H1 (cell line): ENCODE data around the gene TSPEAR. TPM values are rescaled to one million over a fixed set of nuclear protein-coding genes. Genes with fewer than 3 reads are reported as not detected.
"Not testable (repeated sequence)": the region's sequence is repeated elsewhere in the genome, so short reads cannot be mapped to it uniquely, and the experiment has no call there.

Experiments
- CTCF ChIA-PET: fragments of 300-600 bp; sonication (Branson Sonifier 250); formaldehyde crosslinking; loops from one replicate; lab custom pipeline; 2021; ENCODE audit not compliant: partially characterized antibody; lab: Charles Lee
- POLR2A ChIA-PET: fragments of 300-600 bp; sonication (Branson Sonifier 250); formaldehyde crosslinking; loops from one replicate; lab custom pipeline; 2021; ENCODE audit warnings: inconsistent platforms; ENCODE audit not compliant: partially characterized antibody; lab: Charles Lee
- DNase-seq, 2 experiments: peaks; one replicate each; pipeline versions ENCODE4 v3.0.0 to v3.0.0-alpha.2; 2010 to 2022; ENCODE audit warnings: low spot score in 2 of 2, low read depth in 1 of 2, mixed read lengths in 1 of 2
- FAIRE-seq: peaks from 2 replicates; lab custom pipeline; 2011; peaks lifted over from hg19 to GRCh38; lab: Jason Lieb, UNC
- H2AFZ ChIP-seq: 2 replicates; pipeline ENCODE4 v1.8.1; 2012; ENCODE audit warnings: low read length, inconsistent platforms
- H2AK5ac ChIP-seq: 2 replicates; pipeline ENCODE4 v1.6.1; 2013; ENCODE audit warnings: low read depth, low read length
- H2BK120ac ChIP-seq: replicated peaks from 2 replicates; pipeline ENCODE3; 2013; ENCODE audit warnings: low read depth, low read length, inconsistent platforms
- H2BK12ac ChIP-seq: 2 replicates; pipeline ENCODE4 v1.6.1; 2013; ENCODE audit warnings: low read depth, low read length
- H2BK15ac ChIP-seq: 2 replicates; pipeline ENCODE4 v1.6.1; 2013; ENCODE audit warnings: low read length
- H2BK20ac ChIP-seq: 2 replicates; pipeline ENCODE4 v1.6.1; 2013; ENCODE audit warnings: low read length
- H2BK5ac ChIP-seq: 2 replicates; pipeline ENCODE4 v1.6.1; 2013; ENCODE audit warnings: low read depth, low read length
- H3K14ac ChIP-seq: 2 replicates; pipeline ENCODE4 v1.6.1; 2013; ENCODE audit warnings: inconsistent platforms; ENCODE audit not compliant: insufficient read length
- H3K18ac ChIP-seq: 2 replicates; pipeline ENCODE4 v1.6.1; 2013; ENCODE audit warnings: low read length; ENCODE audit errors: extremely low read depth
- H3K23ac ChIP-seq: 2 replicates; pipeline ENCODE4 v1.6.1; 2013; ENCODE audit warnings: inconsistent platforms; ENCODE audit not compliant: insufficient read length
- H3K23me2 ChIP-seq: 2 replicates; pipeline ENCODE4 v1.6.1; 2013; ENCODE audit warnings: low read depth, low read length
- H3K27ac ChIP-seq: 2 replicates; pipeline ENCODE4 v1.6.1; 2011; ENCODE audit warnings: low read depth, low read length, inconsistent platforms
- H3K27me3 ChIP-seq, 4 experiments: replicated peaks in 1 of 4; 1 replicate in 1 of 4; 2 replicates in 3 of 4; pipeline versions ENCODE4 v1.6.1 to v1.8.1; 2011 to 2013; ENCODE audit warnings: low read length in 3 of 4, mild to moderate bottlenecking in 3 of 4, inconsistent platforms in 2 of 4, mixed read lengths in 2 of 4, moderate library complexity in 1 of 4; ENCODE audit not compliant: control insufficient read depth in 3 of 4, insufficient read depth in 3 of 4; ENCODE audit errors: extremely low read depth in 1 of 4
- H3K36me3 ChIP-seq, 4 experiments: 2 replicates each; pipeline versions ENCODE4 v1.6.1 to v1.8.1; 2011 to 2013; ENCODE audit warnings: mild to moderate bottlenecking in 4 of 4, low read length in 3 of 4, moderate library complexity in 2 of 4, control low read depth in 1 of 4, inconsistent platforms in 1 of 4; ENCODE audit not compliant: insufficient read depth in 4 of 4, control insufficient read depth in 2 of 4
- H3K4ac ChIP-seq: replicated peaks from 2 replicates; pipeline ENCODE3; 2013; ENCODE audit warnings: low read length, low read depth, mixed read lengths, inconsistent platforms; ENCODE audit not compliant: insufficient read length
- H3K4me1 ChIP-seq, 4 experiments: replicated peaks in 1 of 4; 1 replicate in 1 of 4; 2 replicates in 3 of 4; pipeline versions ENCODE4 v1.6.1 to v1.8.1; 2011 to 2013; ENCODE audit warnings: low read length in 3 of 4, inconsistent platforms in 2 of 4, mixed read lengths in 1 of 4; ENCODE audit not compliant: insufficient read depth in 4 of 4, control insufficient read depth in 3 of 4
- H3K4me2 ChIP-seq, 2 experiments: 2 replicates each; pipeline versions ENCODE4 v1.6.1 to v1.8.1; 2011 to 2013; ENCODE audit warnings: low read depth in 2 of 2, low read length in 2 of 2, control low read depth in 1 of 2, inconsistent platforms in 1 of 2, mild to moderate bottlenecking in 1 of 2; ENCODE audit not compliant: insufficient read depth in 1 of 2
- H3K4me3 ChIP-seq, 4 experiments: fragments of 200-600, 300-600 bp in 1 of 4; sonication (generic), shearing (Covaris generic), sonication (Bioruptor Twin) in 1 of 4; 2 replicates each; pipeline versions ENCODE4 v1.5.1 to v1.8.1; 2011 to 2016; ENCODE audit warnings: low read length in 4 of 4, low read depth in 3 of 4, control low read depth in 2 of 4, inconsistent platforms in 2 of 4, mild to moderate bottlenecking in 2 of 4, mixed read lengths in 1 of 4, moderate library complexity in 1 of 4; ENCODE audit not compliant: insufficient read depth in 2 of 4; ENCODE audit errors: extremely low read depth in 1 of 4
- H3K56ac ChIP-seq: replicated peaks from 2 replicates; pipeline ENCODE3; 2013; ENCODE audit warnings: low read depth, mild to moderate bottlenecking, mixed read lengths, low read length, inconsistent platforms; ENCODE audit not compliant: insufficient read length
- H3K79me1 ChIP-seq: 2 replicates; pipeline ENCODE4 v1.6.1; 2013; ENCODE audit warnings: low read depth, low read length, control low read depth
- H3K79me2 ChIP-seq, 2 experiments: 2 replicates each; pipeline versions ENCODE4 v1.6.1 to v1.8.1; 2012 to 2013; ENCODE audit warnings: low read length in 2 of 2, mild to moderate bottlenecking in 2 of 2, inconsistent platforms in 1 of 2; ENCODE audit not compliant: insufficient read depth in 2 of 2, control insufficient read depth in 1 of 2
- H3K9ac ChIP-seq, 4 experiments: replicated peaks in 1 of 4; 1 replicate in 1 of 4; 2 replicates in 3 of 4; pipeline versions ENCODE4 v1.6.1 to v1.8.1; 2011 to 2013; ENCODE audit warnings: low read depth in 3 of 4, low read length in 3 of 4, control low read depth in 2 of 4, mild to moderate bottlenecking in 2 of 4, moderate library complexity in 2 of 4, inconsistent platforms in 1 of 4; ENCODE audit errors: extremely low read depth in 1 of 4
- H3K9me3 ChIP-seq, 2 experiments: 2 replicates each; pipeline versions ENCODE4 v1.6.1 to v1.8.1; 2012 to 2013; ENCODE audit warnings: mild to moderate bottlenecking in 2 of 2, moderate library complexity in 2 of 2, control low read depth in 1 of 2, inconsistent platforms in 1 of 2, low read depth in 1 of 2, low read length in 1 of 2, mixed read lengths in 1 of 2; ENCODE audit not compliant: insufficient read depth in 2 of 2
- H4K20me1 ChIP-seq, 2 experiments: replicated peaks in 1 of 2; 2 replicates each; pipeline versions ENCODE3 to v1.8.1; 2011 to 2013; ENCODE audit warnings: inconsistent platforms in 2 of 2, low read length in 2 of 2, mild to moderate bottlenecking in 1 of 2; ENCODE audit not compliant: insufficient read depth in 2 of 2, control insufficient read depth in 1 of 2
- H4K5ac ChIP-seq: 2 replicates; pipeline ENCODE4 v1.6.1; 2013; ENCODE audit warnings: low read length, low read depth, mixed read lengths, inconsistent platforms; ENCODE audit not compliant: insufficient read length
- H4K8ac ChIP-seq: 2 replicates; pipeline ENCODE4 v1.8.0; 2013; ENCODE audit warnings: mild to moderate bottlenecking, moderate library complexity, low read length, inconsistent platforms; ENCODE audit not compliant: insufficient read depth; ENCODE audit errors: extremely low read depth
- H4K91ac ChIP-seq: replicated peaks from 2 replicates; pipeline ENCODE3; 2013; ENCODE audit warnings: low read length, mixed read lengths, inconsistent platforms; ENCODE audit not compliant: insufficient read length
- WGBS, 2 experiments: shearing (Covaris generic) in 1 of 2; methylation state at CpG; one replicate each; pipeline versions ENCODE4 v1.1.6 to v1.1.7; 2013 to 2015; ENCODE audit warnings: low lambda C conversion rate in 2 of 2, mixed read lengths in 2 of 2, inconsistent platforms in 1 of 2, low coverage in 1 of 2, missing lambda C conversion rate in 1 of 2; ENCODE audit not compliant: insufficient replicate concordance in 2 of 2, insufficient coverage in 1 of 2, insufficient read length in 1 of 2; ENCODE audit errors: extremely low coverage in 1 of 2, missing lambda C conversion rate in 1 of 2; 5-methylcytosine and 5-hydroxymethylcytosine counted together
- polyA plus RNA-seq, 7 experiments: library from polyadenylated mRNA; depleted of rRNA in 3 of 7; stranded (reverse) in 5 of 7; unstranded in 2 of 7; fragments of >200 nt in 5 of 7; fragments of 200-250 nt in 2 of 7; gene quantifications; 1 replicate in 5 of 7; 2 replicates in 1 of 7; 4 replicates in 1 of 7; pipeline versions ENCODE4 v1.2.1 to v1.2.3, GENCODE V29; 2011 to 2013; ENCODE audit warnings: missing spikeins in 2 of 7, mixed read lengths in 2 of 7
- total RNA-seq: library from RNA; stranded (reverse); fragmentation: NEBNext Ultra II Directional; extraction: Animal tissue kit (Norgen Biotek cat#: 25700); gene quantifications from 2 replicates; pipeline ENCODE4 v1.2.1, GENCODE V29; 2021
- TF ChIP-seq, protein P1 (sequence below): IDR thresholded peaks from 2 replicates; pipeline ENCODE4 v1.6.1; 2011; ENCODE audit warnings: low read length, improper control_type of control experiment
- TF ChIP-seq, protein P2 (sequence below): IDR thresholded peaks from 2 replicates; pipeline ENCODE4 v1.6.1; 2012; ENCODE audit warnings: inconsistent platforms

TSPEAR gene
- total and polyA plus RNA-seq, 2 of the 8 experiments (the other 6 are each of a cell fraction or from before 2014, with no cell fraction given), result 0.58 to 0.89 TPM

DNA sequence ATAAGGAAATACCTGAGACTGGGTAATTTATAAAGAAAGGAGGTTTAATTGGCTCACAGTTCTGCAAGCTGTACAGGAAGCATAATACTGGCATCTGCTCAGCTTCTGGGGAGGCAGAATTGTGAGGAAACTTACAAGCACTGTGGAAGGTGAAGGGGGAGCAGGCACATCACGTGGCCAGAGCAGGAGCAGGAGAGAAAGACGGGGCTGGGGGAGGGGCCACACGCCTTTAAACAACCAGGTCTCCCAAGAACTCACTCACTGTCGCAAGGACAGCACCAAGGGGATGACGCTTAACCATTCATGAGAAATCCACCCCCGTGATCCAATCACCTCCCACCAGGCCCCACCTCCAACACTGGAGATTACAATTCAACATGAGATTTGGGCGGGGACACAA is 49.8 kb downstream of the TSPEAR start:
- H3K27ac ChIP-seq, H3K4ac ChIP-seq, POLR2A ChIA-PET, H3K9me3 ChIP-seq, H2BK20ac ChIP-seq, H4K91ac ChIP-seq, H3K56ac ChIP-seq, H3K36me3 ChIP-seq, H4K8ac ChIP-seq, H3K79me1 ChIP-seq, H2AFZ ChIP-seq, H3K4me3 ChIP-seq, H2AK5ac ChIP-seq, H3K23me2 ChIP-seq, H2BK120ac ChIP-seq, H4K20me1 ChIP-seq, H2BK12ac ChIP-seq, H3K18ac ChIP-seq, H2BK15ac ChIP-seq, H3K14ac ChIP-seq, H3K23ac ChIP-seq, H3K4me1 ChIP-seq, H3K9ac ChIP-seq, H2BK5ac ChIP-seq, H3K79me2 ChIP-seq, H3K27me3 ChIP-seq: not testable (repeated sequence)
- H4K5ac ChIP-seq, result peak overlapping the region; percentile 9
- DNase-seq (peak; percentile 10 to 53), FAIRE-seq (peak; percentile 55)
- CTCF ChIA-PET, result interaction anchor here (1.3 kb wide), 1 partner anchor 45 kb away, joined by 3 read pairs; no protein-coding TSS in a partner anchor
- H3K4me2 ChIP-seq, result peak overlapping the region in 1 of 2 experiments; percentile 37; a peak in 1 of 4 replicates
- TF ChIP-seq, protein P1, sequence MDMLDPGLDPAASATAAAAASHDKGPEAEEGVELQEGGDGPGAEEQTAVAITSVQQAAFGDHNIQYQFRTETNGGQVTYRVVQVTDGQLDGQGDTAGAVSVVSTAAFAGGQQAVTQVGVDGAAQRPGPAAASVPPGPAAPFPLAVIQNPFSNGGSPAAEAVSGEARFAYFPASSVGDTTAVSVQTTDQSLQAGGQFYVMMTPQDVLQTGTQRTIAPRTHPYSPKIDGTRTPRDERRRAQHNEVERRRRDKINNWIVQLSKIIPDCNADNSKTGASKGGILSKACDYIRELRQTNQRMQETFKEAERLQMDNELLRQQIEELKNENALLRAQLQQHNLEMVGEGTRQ, result peak; percentile 64
- TF ChIP-seq, protein P2, sequence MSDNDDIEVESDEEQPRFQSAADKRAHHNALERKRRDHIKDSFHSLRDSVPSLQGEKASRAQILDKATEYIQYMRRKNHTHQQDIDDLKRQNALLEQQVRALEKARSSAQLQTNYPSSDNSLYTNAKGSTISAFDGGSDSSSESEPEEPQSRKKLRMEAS, result peak; percentile 69
- 62% methylated on average over 7 of the region's 7 CpGs; no CpG with 5 or more reads in 1 of the 2 experiments for WGBS, 2 experiments
